LHCN-M2 (cell line): Measurements from ENCODE around the gene GRIA1. TPM values are rescaled to one million over a fixed set of nuclear protein-coding genes. Genes with fewer than 3 reads are reported as not detected.

ENCODE experiments used
- DNase-seq: peaks from one replicate; pipeline ENCODE4 v3.0.0-alpha.2; 2012; ENCODE audit warnings: low read depth
- total RNA-seq: library from RNA; depleted of rRNA; stranded (reverse); fragments of >200 nt; gene quantifications from 2 replicates; pipeline ENCODE4 v1.2.3, GENCODE V29; 2014

The GRIA1 gene
- total RNA-seq, 1 experiment from 2014 or later = 10.0 TPM

GRCh38 chr5:153610811-153611210 lies 120.3 kb downstream of the GRIA1 start:
- DNase-seq = no peak

GRCh38 chr5:153613144-153613543 lies 122.7 kb downstream of the GRIA1 start:
- peak; percentile 47 for DNase-seq

- DNase-seq = no peak
Observed at GRCh38 chr5:153613672-153614071, 123.2 kb downstream of the GRIA1 start.

GRCh38 chr5:153617190-153617589 lies 126.7 kb downstream of the GRIA1 start:
- peak; percentile 60 for DNase-seq

GRCh38 chr5:153618307-153618706 lies 127.8 kb downstream of the GRIA1 start:
- DNase-seq = no peak

GRCh38 chr5:153618867-153619266 lies 128.4 kb downstream of the GRIA1 start:
- peak; percentile 34 for DNase-seq

GRCh38 chr5:153619771-153620170 lies 129.3 kb downstream of the GRIA1 start:
- peak; percentile 73 for DNase-seq

- no peak for DNase-seq
Observed at GRCh38 chr5:153623124-153623523, 132.7 kb downstream of the GRIA1 start.

- DNase-seq = no peak
Observed at GRCh38 chr5:153623751-153624450, 133.4 kb downstream of the GRIA1 start.

- no peak for DNase-seq
Observed at GRCh38 chr5:153624451-153624765, 133.9 kb downstream of the GRIA1 start.

GRCh38 chr5:153625826-153626354 lies 135.4 kb downstream of the GRIA1 start:
- no peak for DNase-seq

GRCh38 chr5:153626836-153627235 lies 136.4 kb downstream of the GRIA1 start:
- no peak for DNase-seq

GRCh38 chr5:153629027-153629895 lies 138.8 kb downstream of the GRIA1 start:
- DNase-seq = peak; percentile 99

GRCh38 chr5:153630546-153630945 lies 140.1 kb downstream of the GRIA1 start:
- no peak for DNase-seq

GRCh38 chr5:153632748-153633290 lies 142.3 kb downstream of the GRIA1 start:
- DNase-seq = no peak

- DNase-seq = no peak
Observed at GRCh38 chr5:153636670-153637451, 146.4 kb downstream of the GRIA1 start.

GRCh38 chr5:153640293-153640692 lies 149.8 kb downstream of the GRIA1 start:
- DNase-seq = no peak

GRCh38 chr5:153641183-153641688 lies 150.8 kb downstream of the GRIA1 start:
- no peak for DNase-seq

GRCh38 chr5:153654504-153655200 lies 164.2 kb downstream of the GRIA1 start:
- peak; percentile 21 for DNase-seq

GRCh38 chr5:153655201-153655510 lies 164.7 kb downstream of the GRIA1 start:
- DNase-seq = no peak

- no peak for DNase-seq
Observed at GRCh38 chr5:153658149-153658548, 167.7 kb downstream of the GRIA1 start.
